Natural killer cell (primary cell): ENCODE results near the gene FBXW4. TPM values are rescaled to one million over a fixed set of nuclear protein-coding genes. Genes with fewer than 3 reads are reported as not detected.

ENCODE experiments used
- ATAC-seq, 3 donors: fragments of 150-1000 bp in 2 of 3; fragments of 200-7000 bp in 1 of 3; cut with Tn5 transposase; 1 replicate in 1 of 3; 2 replicates in 2 of 3; pipeline ENCODE4 v1.10.0; 2021; ENCODE audit warnings: mild to moderate bottlenecking in 2 of 3, moderate library complexity in 2 of 3
- DNase-seq, 2 donors: peaks; one replicate each; pipeline versions ENCODE4 v3.0.0 to v3.0.0-alpha.2; 2013 to 2021; ENCODE audit warnings: mixed read lengths in 1 of 2
- H3K27ac ChIP-seq: one replicate; pipeline ENCODE4 v1.5.1; 2013; ENCODE audit warnings: mild to moderate bottlenecking, low read length
- H3K27me3 ChIP-seq: one replicate; pipeline ENCODE4 v1.6.1; 2013; ENCODE audit warnings: low read length; ENCODE audit not compliant: control insufficient read depth, insufficient read depth
- H3K36me3 ChIP-seq: one replicate; pipeline ENCODE4 v1.6.1; 2013; ENCODE audit warnings: low read length; ENCODE audit not compliant: control insufficient read depth, insufficient read depth
- H3K4me1 ChIP-seq: one replicate; pipeline ENCODE4 v1.6.1; 2013; ENCODE audit warnings: low read length; ENCODE audit not compliant: control insufficient read depth, insufficient read depth
- H3K4me3 ChIP-seq: one replicate; pipeline ENCODE4 v1.5.1; 2013; ENCODE audit warnings: low read length
- H3K9me3 ChIP-seq: one replicate; pipeline ENCODE4 v1.6.1; 2013; ENCODE audit warnings: low read length; ENCODE audit not compliant: control insufficient read depth, insufficient read depth
- H3K27ac Mint-ChIP-seq, 2 donors: one replicate each; pipeline ENCODE4 v1.8.0; 2022; ENCODE audit warnings: mild to moderate bottlenecking in 2 of 2, mixed read lengths in 2 of 2, moderate library complexity in 1 of 2
- H3K27me3 Mint-ChIP-seq, 2 donors: one replicate each; pipeline ENCODE4 v1.8.0; 2022; ENCODE audit warnings: low read depth in 2 of 2, mixed read lengths in 2 of 2
- H3K36me3 Mint-ChIP-seq: one replicate; pipeline ENCODE4 v1.8.0; 2022; ENCODE audit warnings: mixed read lengths
- H3K4me1 Mint-ChIP-seq, 2 donors: one replicate each; pipeline ENCODE4 v1.8.0; 2022; ENCODE audit warnings: mixed read lengths in 2 of 2
- H3K4me3 Mint-ChIP-seq: one replicate; pipeline ENCODE4 v1.8.0; 2022; ENCODE audit warnings: mild to moderate bottlenecking, moderate library complexity, mixed read lengths
- H3K9me3 Mint-ChIP-seq, 2 donors: one replicate each; pipeline ENCODE4 v1.8.0; 2022; ENCODE audit warnings: mixed read lengths in 2 of 2
- CTCF ChIP-seq: fragments of 200-600 bp; IDR thresholded peaks from one replicate; pipeline ENCODE4 v1.8.0; 2022; ENCODE audit warnings: antibody characterized with exemption
- WGBS: methylation state at CpG from one replicate; pipeline ENCODE4 v1.1.7; 2013; ENCODE audit warnings: missing lambda C conversion rate; ENCODE audit not compliant: insufficient coverage; 5-methylcytosine and 5-hydroxymethylcytosine counted together
- intact Hi-C: fragments of 100-400 bp; cut with micrococcal nuclease; formaldehyde crosslinking; loops from one replicate; pipeline ENCODE4 v1.14.2; 2022
- total RNA-seq, 4 donors: library from RNA; stranded (reverse); fragments of 120-200 nt in 1 of 4; gene quantifications; one replicate each; pipeline versions ENCODE4 v1.2.3 to v1.2.4, GENCODE V29; 2013 to 2022

Gene FBXW4
- total RNA-seq, 3 donors from 2014 or later (not counting 1 experiment from before 2014, with no cell fraction given) = 85.9 to 106 (median 91.9) TPM

- no peaks in the 10 kb centered on the region for H3K27me3 Mint-ChIP-seq
- Histone ChIP-seq H3K27ac (no peak overlapping the region), H3K4me1 (no peaks in the 10 kb centered on the region), H3K9me3 (no peaks in the 10 kb centered on the region), H3K27me3 (no peaks in the 10 kb centered on the region), H3K36me3 (peaks cover 30% of the 10 kb centered on the region), H3K4me3 (no peak overlapping the region)
- ATAC-seq (no peak), DNase-seq (no peak)
- no peaks in the 10 kb centered on the region for H3K9me3 Mint-ChIP-seq
- no peak overlapping the region for H3K4me3 Mint-ChIP-seq
- no peak for TF ChIP-seq CTCF
- no peaks in the 10 kb centered on the region for H3K36me3 Mint-ChIP-seq
- intact Hi-C loops = no loop called here
- WGBS = 100% methylated on average over 1 of the region's 1 CpG
- peak overlapping the region in 1 of 2 donors; percentile 70 for H3K27ac Mint-ChIP-seq
- H3K4me1 Mint-ChIP-seq = peaks cover 33 to 50% of the 10 kb centered on the region in 2 donors
These were observed 49.3 kb downstream of the FBXW4 start for GRCh38 chr10:101645659-101646058.

GRCh38 chr10:101644002-101644401, 51.0 kb downstream of the FBXW4 start:
- no peak overlapping the region for H3K4me3 Mint-ChIP-seq

GRCh38 chr10:101643546-101643945, 51.4 kb downstream of the FBXW4 start:
- WGBS = 97% methylated on average over 2 of the region's 3 CpGs

More at GRCh38 chr10:101644002-101644401, 51.0 kb downstream of the FBXW4 start:
- Histone ChIP-seq H3K36me3 (peaks cover 21% of the 10 kb centered on the region), H3K27me3 (no peaks in the 10 kb centered on the region), H3K4me1 (no peaks in the 10 kb centered on the region), H3K27ac (no peak overlapping the region), H3K4me3 (no peak overlapping the region), H3K9me3 (no peaks in the 10 kb centered on the region)
- Mint-ChIP-seq H3K27ac (no peak overlapping the region), H3K36me3 (no peaks in the 10 kb centered on the region), H3K4me1 (peaks cover 41 to 53% of the 10 kb centered on the region in 2 donors), H3K27me3 (no peaks in the 10 kb centered on the region), H3K9me3 (no peaks in the 10 kb centered on the region)
- 91% methylated on average over 3 of the region's 3 CpGs for WGBS
- no peak for DNase-seq
- intact Hi-C loops = no loop called here
- ATAC-seq = no peak
- TF ChIP-seq CTCF = no peak

More at GRCh38 chr10:101643546-101643945, 51.4 kb downstream of the FBXW4 start:
- Histone ChIP-seq H3K36me3 (peaks cover 23% of the 10 kb centered on the region), H3K4me3 (no peak overlapping the region), H3K27me3 (no peaks in the 10 kb centered on the region), H3K4me1 (no peaks in the 10 kb centered on the region), H3K9me3 (no peaks in the 10 kb centered on the region), H3K27ac (no peak overlapping the region)
- intact Hi-C loops = no loop called here
- Mint-ChIP-seq H3K27ac (no peak overlapping the region), H3K27me3 (no peaks in the 10 kb centered on the region), H3K4me1 (peaks cover 36 to 50% of the 10 kb centered on the region in 2 donors), H3K9me3 (no peaks in the 10 kb centered on the region), H3K36me3 (no peaks in the 10 kb centered on the region), H3K4me3 (no peak overlapping the region)
- DNase-seq = no peak
- no peak for TF ChIP-seq CTCF
- no peak for ATAC-seq
